Ishikawa (cell line): Measurements from ENCODE around the gene CYP2W1.

Experiments used
- CEBPB ChIP-seq: IDR thresholded peaks from 2 replicates; pipeline ENCODE4 v1.6.1; 2012
- FOXM1 ChIP-seq: IDR thresholded peaks from 2 replicates; pipeline ENCODE4 v1.6.1; 2012; ENCODE audit warnings: low read depth, borderline replicate concordance
- RAD21 ChIP-seq: IDR thresholded peaks from 2 replicates; pipeline ENCODE4 v1.6.1; 2012; ENCODE audit warnings: low read depth
- USF1 ChIP-seq: IDR thresholded peaks from 2 replicates; pipeline ENCODE4 v1.6.1; 2012
- ZBTB7A ChIP-seq: IDR thresholded peaks from 2 replicates; pipeline ENCODE4 v1.6.1; 2012; ENCODE audit warnings: low read depth
- TF ChIP-seq, protein P1 (sequence below): IDR thresholded peaks from 2 replicates; pipeline ENCODE4 v1.6.1; 2012; ENCODE audit warnings: low read depth, mild to moderate bottlenecking

- TF ChIP-seq ZBTB7A (no peak), RAD21 (no peak), CEBPB (no peak), FOXM1 (no peak), USF1 (no peak)
- TF ChIP-seq, protein P1, sequence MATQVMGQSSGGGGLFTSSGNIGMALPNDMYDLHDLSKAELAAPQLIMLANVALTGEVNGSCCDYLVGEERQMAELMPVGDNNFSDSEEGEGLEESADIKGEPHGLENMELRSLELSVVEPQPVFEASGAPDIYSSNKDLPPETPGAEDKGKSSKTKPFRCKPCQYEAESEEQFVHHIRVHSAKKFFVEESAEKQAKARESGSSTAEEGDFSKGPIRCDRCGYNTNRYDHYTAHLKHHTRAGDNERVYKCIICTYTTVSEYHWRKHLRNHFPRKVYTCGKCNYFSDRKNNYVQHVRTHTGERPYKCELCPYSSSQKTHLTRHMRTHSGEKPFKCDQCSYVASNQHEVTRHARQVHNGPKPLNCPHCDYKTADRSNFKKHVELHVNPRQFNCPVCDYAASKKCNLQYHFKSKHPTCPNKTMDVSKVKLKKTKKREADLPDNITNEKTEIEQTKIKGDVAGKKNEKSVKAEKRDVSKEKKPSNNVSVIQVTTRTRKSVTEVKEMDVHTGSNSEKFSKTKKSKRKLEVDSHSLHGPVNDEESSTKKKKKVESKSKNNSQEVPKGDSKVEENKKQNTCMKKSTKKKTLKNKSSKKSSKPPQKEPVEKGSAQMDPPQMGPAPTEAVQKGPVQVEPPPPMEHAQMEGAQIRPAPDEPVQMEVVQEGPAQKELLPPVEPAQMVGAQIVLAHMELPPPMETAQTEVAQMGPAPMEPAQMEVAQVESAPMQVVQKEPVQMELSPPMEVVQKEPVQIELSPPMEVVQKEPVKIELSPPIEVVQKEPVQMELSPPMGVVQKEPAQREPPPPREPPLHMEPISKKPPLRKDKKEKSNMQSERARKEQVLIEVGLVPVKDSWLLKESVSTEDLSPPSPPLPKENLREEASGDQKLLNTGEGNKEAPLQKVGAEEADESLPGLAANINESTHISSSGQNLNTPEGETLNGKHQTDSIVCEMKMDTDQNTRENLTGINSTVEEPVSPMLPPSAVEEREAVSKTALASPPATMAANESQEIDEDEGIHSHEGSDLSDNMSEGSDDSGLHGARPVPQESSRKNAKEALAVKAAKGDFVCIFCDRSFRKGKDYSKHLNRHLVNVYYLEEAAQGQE: no peak
These were observed 21.2 kb upstream of the CYP2W1 start for GRCh38 chr7:961546-962400.
